Left ventricle myocardium inferior (tissue), 1 donor: Measurements from ENCODE around the gene RALGDS. TPM values are rescaled to one million over a fixed set of nuclear protein-coding genes. Genes with fewer than 3 reads are reported as not detected.

Source experiments
- DNase-seq: peaks from one replicate; pipeline ENCODE4 v3.0.0-alpha.2; 2020
- H3K27ac ChIP-seq: fragments of 200-600 bp; replicated peaks from 2 replicates; pipeline ENCODE4 v1.8.0; 2021
- H3K27me3 ChIP-seq: fragments of 200-600 bp; 2 replicates; pipeline ENCODE4 v1.8.0; 2021; ENCODE audit warnings: low read depth
- H3K36me3 ChIP-seq: fragments of 200-600 bp; 2 replicates; pipeline ENCODE4 v1.8.0; 2021
- H3K4me1 ChIP-seq: fragments of 200-600 bp; 2 replicates; pipeline ENCODE4 v1.8.0; 2021
- H3K4me3 ChIP-seq: fragments of 200-600 bp; 2 replicates; pipeline ENCODE4 v1.8.0; 2021; ENCODE audit warnings: mild to moderate bottlenecking, moderate library complexity
- H3K9me3 ChIP-seq: fragments of 200-600 bp; replicated peaks from 2 replicates; pipeline ENCODE4 v1.8.0; 2021
- CTCF ChIP-seq: fragments of 200-600 bp; IDR thresholded peaks from 2 replicates; pipeline ENCODE4 v1.8.0; 2021; ENCODE audit warnings: antibody characterized with exemption, mild to moderate bottlenecking, borderline replicate concordance
- intact Hi-C: fragments of 100-400 bp; cut with micrococcal nuclease; formaldehyde crosslinking; loops from one replicate; pipeline ENCODE4 v1.11.0; 2022
- total RNA-seq: library from RNA; stranded (reverse); fragmentation: NEBNext Ultra II Directional; extraction: Animal tissue kit (Norgen Biotek cat#: 25700); gene quantifications from one replicate; pipeline ENCODE4 v1.2.1, GENCODE V29; 2021
- donor health status: DM: no; HTN: yes; CAD: no; lungs with severe emphysema.

The RALGDS gene
- total RNA-seq, 1 donor from 2014 or later: 24.6 TPM

- no peak for TF ChIP-seq CTCF
- Histone ChIP-seq H3K27me3 (no peaks in the 10 kb centered on the region), H3K4me1 (peaks cover 95% of the 10 kb centered on the region), H3K9me3 (no peaks in the 10 kb centered on the region), H3K27ac (peak overlapping the region; percentile 95), H3K4me3 (no peak overlapping the region), H3K36me3 (no peaks in the 10 kb centered on the region)
- no peak for DNase-seq
- intact Hi-C loops: no loop called here
These were observed 9.7 kb upstream of the RALGDS start for GRCh38 chr9:133130685-133131244.

GRCh38 chr9:133129001-133129795 is 8.2 kb upstream of the RALGDS start:
- Histone ChIP-seq H3K9me3 (no peaks in the 10 kb centered on the region), H3K27me3 (no peaks in the 10 kb centered on the region), H3K27ac (peak overlapping the region; percentile 80), H3K4me3 (no peak overlapping the region), H3K4me1 (peaks cover 93% of the 10 kb centered on the region), H3K36me3 (no peaks in the 10 kb centered on the region)
- no peak for DNase-seq
- TF ChIP-seq CTCF: no peak
- intact Hi-C loops: no loop called here

- Histone ChIP-seq H3K36me3 (no peaks in the 10 kb centered on the region), H3K4me3 (no peak overlapping the region), H3K4me1 (peaks cover 86% of the 10 kb centered on the region), H3K27ac (peak overlapping the region; percentile 78), H3K9me3 (no peaks in the 10 kb centered on the region), H3K27me3 (no peaks in the 10 kb centered on the region)
- DNase-seq: no peak
- no peak for TF ChIP-seq CTCF
- intact Hi-C loops: no loop called here
These were observed 7.1 kb upstream of the RALGDS start for GRCh38 chr9:133128152-133128551.

- intact Hi-C loops: no loop called here
- peaks cover 86% of the 10 kb centered on the region for H3K4me1 ChIP-seq
- no peak for DNase-seq
These were observed 6.4 kb upstream of the RALGDS start for GRCh38 chr9:133127340-133127981.

More at GRCh38 chr9:133127340-133127981, 6.4 kb upstream of the RALGDS start:
- no peak for TF ChIP-seq CTCF
- Histone ChIP-seq H3K27me3 (no peaks in the 10 kb centered on the region), H3K4me3 (peak overlapping the region; percentile 52), H3K36me3 (no peaks in the 10 kb centered on the region), H3K27ac (peak overlapping the region; percentile 78), H3K9me3 (no peaks in the 10 kb centered on the region)
